HFFc6 (cell line): ENCODE data around the gene ZC3H15. TPM values are rescaled to one million over a fixed set of nuclear protein-coding genes. Genes with fewer than 3 reads are reported as not detected.

Source experiments
- DNase-seq: peaks from one replicate; pipeline ENCODE4 v3.0.0-alpha.2; 2018
- H3K27ac Mint-ChIP-seq: 2 replicates; pipeline ENCODE4 v1.8.0; 2020; ENCODE audit warnings: mild to moderate bottlenecking, mixed read lengths
- H3K27me3 Mint-ChIP-seq: 2 replicates; pipeline ENCODE4 v1.8.0; 2021; ENCODE audit warnings: mild to moderate bottlenecking, moderate library complexity, mixed read lengths; ENCODE audit not compliant: insufficient read depth
- H3K36me3 Mint-ChIP-seq: 2 replicates; pipeline ENCODE4 v1.8.0; 2021; ENCODE audit warnings: low read depth, mixed read lengths
- H3K4me1 Mint-ChIP-seq: 2 replicates; pipeline ENCODE4 v1.8.0; 2020; ENCODE audit warnings: low read depth, mixed read lengths
- H3K4me3 Mint-ChIP-seq: 2 replicates; pipeline ENCODE4 v1.8.0; 2020; ENCODE audit warnings: mild to moderate bottlenecking, moderate library complexity, mixed read lengths
- H3K9me3 Mint-ChIP-seq: 2 replicates; pipeline ENCODE4 v1.8.0; 2020; ENCODE audit warnings: mild to moderate bottlenecking, mixed read lengths
- total RNA-seq, 6 experiments: library from RNA; stranded (reverse); fragmentation: NEBNext Ultra II Directional; extraction: Animal tissue kit (Norgen Biotek cat#: 25700); gene quantifications; 2 replicates in 1 of 6; 3 replicates in 5 of 6; pipeline ENCODE4 v1.2.3, GENCODE V29; 2021
- TF ChIP-seq, protein P1 (sequence below): fragments of 200-600 bp; sonication (generic); IDR thresholded peaks from 2 replicates; pipeline ENCODE4 v1.5.0; 2021; ENCODE audit warnings: antibody characterized with exemption, mild to moderate bottlenecking

Gene ZC3H15
- total RNA-seq, 6 experiments from 2014 or later, result 57.8 to 67.7 (median 63.8) TPM

DNA sequence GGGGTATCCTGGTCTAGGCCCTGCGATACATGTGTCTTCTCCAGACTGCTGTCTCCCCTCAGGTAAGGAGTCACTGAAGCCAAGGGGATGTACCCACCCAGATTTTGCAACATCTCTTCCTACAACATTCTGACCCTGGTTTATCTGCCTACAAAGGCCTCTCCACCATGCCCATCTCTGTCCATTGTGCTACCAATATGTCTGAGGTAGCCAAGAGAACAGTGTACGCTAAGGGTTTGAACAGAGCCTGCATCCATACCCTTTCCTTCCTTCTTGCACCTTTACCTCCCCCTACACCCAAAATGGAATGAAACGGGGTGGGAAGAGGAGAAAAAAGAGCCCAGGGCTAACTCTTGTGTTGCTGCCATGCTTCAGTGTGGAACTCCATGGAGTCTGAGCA is 11.9 kb downstream of the ZC3H15 start:
- Mint-ChIP-seq H3K4me1 (peaks cover 16% of the 10 kb centered on the region), H3K9me3 (no peaks in the 10 kb centered on the region), H3K27me3 (no peaks in the 10 kb centered on the region; the same call in 1 of the 2 replicates), H3K4me3 (no peak overlapping the region), H3K36me3 (peaks cover 18% of the 10 kb centered on the region; the same call in 1 of the 2 replicates), H3K27ac (no peak overlapping the region)
- TF ChIP-seq, protein P1, sequence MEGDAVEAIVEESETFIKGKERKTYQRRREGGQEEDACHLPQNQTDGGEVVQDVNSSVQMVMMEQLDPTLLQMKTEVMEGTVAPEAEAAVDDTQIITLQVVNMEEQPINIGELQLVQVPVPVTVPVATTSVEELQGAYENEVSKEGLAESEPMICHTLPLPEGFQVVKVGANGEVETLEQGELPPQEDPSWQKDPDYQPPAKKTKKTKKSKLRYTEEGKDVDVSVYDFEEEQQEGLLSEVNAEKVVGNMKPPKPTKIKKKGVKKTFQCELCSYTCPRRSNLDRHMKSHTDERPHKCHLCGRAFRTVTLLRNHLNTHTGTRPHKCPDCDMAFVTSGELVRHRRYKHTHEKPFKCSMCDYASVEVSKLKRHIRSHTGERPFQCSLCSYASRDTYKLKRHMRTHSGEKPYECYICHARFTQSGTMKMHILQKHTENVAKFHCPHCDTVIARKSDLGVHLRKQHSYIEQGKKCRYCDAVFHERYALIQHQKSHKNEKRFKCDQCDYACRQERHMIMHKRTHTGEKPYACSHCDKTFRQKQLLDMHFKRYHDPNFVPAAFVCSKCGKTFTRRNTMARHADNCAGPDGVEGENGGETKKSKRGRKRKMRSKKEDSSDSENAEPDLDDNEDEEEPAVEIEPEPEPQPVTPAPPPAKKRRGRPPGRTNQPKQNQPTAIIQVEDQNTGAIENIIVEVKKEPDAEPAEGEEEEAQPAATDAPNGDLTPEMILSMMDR, result no peak
- DNase-seq, result no peak

DNA sequence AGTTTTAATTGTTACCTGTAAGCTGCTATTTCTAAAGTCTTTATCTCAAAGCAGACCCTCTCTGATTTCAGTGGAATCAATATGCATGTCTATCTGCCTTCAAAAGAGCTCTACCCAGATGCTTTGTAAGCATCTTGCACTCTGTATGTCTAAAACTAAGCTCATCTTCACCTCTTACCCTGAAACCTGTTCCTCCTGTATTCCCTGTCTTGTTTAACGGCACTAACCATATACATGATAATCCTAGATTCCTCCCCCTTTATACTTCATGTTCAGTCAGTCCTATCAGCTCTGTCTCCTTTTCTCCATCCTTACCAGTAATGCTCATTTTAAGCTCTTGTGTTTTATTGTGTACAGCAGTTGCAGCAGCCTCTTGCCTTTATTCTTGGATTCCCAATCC is 12.8 kb downstream of the ZC3H15 start:
- no peaks in the 10 kb centered on the region for H3K9me3 Mint-ChIP-seq
- TF ChIP-seq, protein P1, result no peak
- peaks cover 18% of the 10 kb centered on the region; the same call in 1 of the 2 replicates for H3K36me3 Mint-ChIP-seq
- H3K4me1 Mint-ChIP-seq, result peaks cover 9% of the 10 kb centered on the region
- H3K4me3 Mint-ChIP-seq, result no peak overlapping the region
- DNase-seq, result no peak
- H3K27me3 Mint-ChIP-seq, result no peaks in the 10 kb centered on the region; the same call in 1 of the 2 replicates
- no peak overlapping the region for H3K27ac Mint-ChIP-seq

DNA sequence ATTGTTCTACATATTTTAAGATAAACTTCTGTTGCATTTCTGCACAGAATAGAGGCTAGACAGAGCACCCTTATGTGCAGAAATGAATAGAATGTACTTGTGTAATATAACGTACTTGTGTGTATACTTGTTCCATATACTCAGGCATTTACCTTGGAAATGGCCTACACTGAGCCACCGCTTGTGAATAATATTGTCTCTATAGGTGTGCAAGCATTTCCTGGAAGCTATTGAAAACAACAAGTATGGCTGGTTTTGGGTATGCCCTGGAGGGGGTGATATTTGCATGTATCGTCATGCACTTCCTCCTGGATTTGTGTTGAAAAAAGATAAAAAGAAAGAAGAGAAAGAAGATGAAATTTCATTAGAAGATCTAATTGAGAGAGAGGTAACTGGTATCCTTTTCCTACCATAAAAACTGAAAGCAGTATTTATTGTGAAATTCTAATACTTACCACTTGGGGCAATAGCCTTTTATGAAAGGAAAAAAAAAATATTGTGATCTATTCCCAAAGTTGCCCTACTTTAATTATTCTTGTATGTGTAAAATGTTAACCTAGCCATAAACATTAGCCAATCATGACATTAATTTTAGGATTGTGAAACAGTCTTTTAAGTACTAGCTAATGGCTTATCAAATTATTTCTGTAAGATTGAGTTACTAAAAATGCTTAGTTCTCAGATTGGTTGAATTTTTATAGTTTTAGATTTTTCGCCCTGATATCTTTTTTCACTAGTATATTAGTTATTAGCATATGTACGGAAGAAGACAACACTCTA is 18.0 kb downstream of the ZC3H15 start:
- no peak for DNase-seq
- Mint-ChIP-seq H3K27ac (no peak overlapping the region), H3K36me3 (peaks cover 39% of the 10 kb centered on the region)

DNA sequence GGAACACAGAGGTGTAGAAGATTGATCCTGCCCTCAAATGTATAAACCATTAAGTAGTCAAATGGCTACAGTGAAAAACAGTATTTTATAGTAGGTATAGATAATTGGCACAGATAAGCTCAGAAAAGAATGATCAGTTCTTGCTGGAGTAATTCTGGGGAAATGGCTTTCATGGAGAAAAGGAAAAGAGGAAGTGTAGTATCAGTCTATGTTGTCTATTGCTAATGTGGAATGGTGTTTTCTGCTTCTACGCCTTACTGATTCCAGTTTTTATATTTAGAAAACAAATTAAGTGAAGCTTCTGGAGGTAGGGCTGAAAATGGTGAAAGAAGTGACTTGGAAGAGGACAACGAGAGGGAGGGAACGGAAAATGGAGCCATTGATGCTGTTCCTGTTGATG is 22.2 kb downstream of the ZC3H15 start:
- Mint-ChIP-seq H3K27ac (no peak overlapping the region), H3K4me3 (no peak overlapping the region), H3K27me3 (no peaks in the 10 kb centered on the region), H3K36me3 (peaks cover 34% of the 10 kb centered on the region), H3K4me1 (peaks cover 6% of the 10 kb centered on the region), H3K9me3 (no peaks in the 10 kb centered on the region)
- TF ChIP-seq, protein P1, result no peak
- no peak for DNase-seq

More for the DNA sequence above, 18.0 kb downstream of the ZC3H15 start:
- Mint-ChIP-seq H3K4me1 (peaks cover 12% of the 10 kb centered on the region), H3K9me3 (no peaks in the 10 kb centered on the region), H3K27me3 (no peaks in the 10 kb centered on the region; the same call in 1 of the 2 replicates), H3K4me3 (no peak overlapping the region)
- TF ChIP-seq, protein P1, result peak; percentile 89

DNA sequence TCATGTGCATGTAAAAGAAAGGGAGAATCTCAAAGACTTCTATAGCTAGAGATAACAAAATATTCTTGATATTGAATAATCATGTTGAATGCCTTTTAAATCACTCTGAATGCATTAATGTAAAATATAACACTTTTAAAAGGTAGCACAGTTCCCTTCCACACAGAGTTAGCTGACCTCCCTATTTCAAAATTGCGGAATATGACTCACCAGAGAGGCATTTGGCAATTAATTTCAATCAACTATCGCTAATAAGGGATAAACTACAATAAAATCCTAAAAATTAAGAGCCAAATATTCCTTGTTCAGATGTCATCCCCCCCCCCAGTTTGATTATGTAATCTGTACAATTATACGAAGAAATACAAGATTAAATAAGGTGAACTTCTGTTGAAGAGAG is 29.3 kb downstream of the ZC3H15 start:
- H3K9me3 Mint-ChIP-seq, result no peaks in the 10 kb centered on the region
- H3K4me3 Mint-ChIP-seq, result no peak overlapping the region; the same call in 1 of the 2 replicates
- H3K4me1 Mint-ChIP-seq, result peaks cover 26% of the 10 kb centered on the region
- TF ChIP-seq, protein P1, result no peak
- peak overlapping the region; percentile 48; the same call in 1 of the 2 replicates for H3K27ac Mint-ChIP-seq
- no peak for DNase-seq
- peaks cover 7% of the 10 kb centered on the region; the same call in 1 of the 2 replicates for H3K36me3 Mint-ChIP-seq
- H3K27me3 Mint-ChIP-seq, result no peaks in the 10 kb centered on the region
